Ectodermal cell (in vitro differentiated cells): ENCODE results near the gene ATP2B1.
"Not testable (repeated sequence)": the region's sequence is repeated elsewhere in the genome, so short reads cannot be mapped to it uniquely, and the experiment has no call there.

ENCODE experiments used
- H3K27ac ChIP-seq: 2 replicates; pipeline ENCODE4 v1.7.0; 2013; ENCODE audit warnings: mild to moderate bottlenecking, low read depth, low read length; ENCODE audit not compliant: insufficient read depth, poor library complexity, severe bottlenecking
- H3K27me3 ChIP-seq: 2 replicates; pipeline ENCODE4 v1.7.0; 2013; ENCODE audit warnings: mild to moderate bottlenecking, low read length; ENCODE audit not compliant: insufficient read depth, control insufficient read depth, poor library complexity, severe bottlenecking
- H3K36me3 ChIP-seq: one replicate; pipeline ENCODE4 v1.7.0; 2013; ENCODE audit warnings: low read length; ENCODE audit not compliant: control insufficient read depth, insufficient read depth
- H3K4me1 ChIP-seq: one replicate; pipeline ENCODE4 v1.7.0; 2013; ENCODE audit warnings: low read length; ENCODE audit not compliant: control insufficient read depth, insufficient read depth
- H3K4me3 ChIP-seq: 2 replicates; pipeline ENCODE4 v1.7.0; 2013; ENCODE audit warnings: low read depth, low read length, control low read depth; ENCODE audit not compliant: insufficient read depth
- H3K9me3 ChIP-seq: 2 replicates; pipeline ENCODE4 v1.7.0; 2013; ENCODE audit warnings: mild to moderate bottlenecking, low read length, moderate library complexity; ENCODE audit not compliant: control insufficient read depth
- WGBS, 2 experiments: methylation state at CpG; one replicate each; pipeline ENCODE4 v1.1.7; 2013; ENCODE audit warnings: missing lambda C conversion rate in 2 of 2; 5-methylcytosine and 5-hydroxymethylcytosine counted together

Gene ATP2B1

DNA sequence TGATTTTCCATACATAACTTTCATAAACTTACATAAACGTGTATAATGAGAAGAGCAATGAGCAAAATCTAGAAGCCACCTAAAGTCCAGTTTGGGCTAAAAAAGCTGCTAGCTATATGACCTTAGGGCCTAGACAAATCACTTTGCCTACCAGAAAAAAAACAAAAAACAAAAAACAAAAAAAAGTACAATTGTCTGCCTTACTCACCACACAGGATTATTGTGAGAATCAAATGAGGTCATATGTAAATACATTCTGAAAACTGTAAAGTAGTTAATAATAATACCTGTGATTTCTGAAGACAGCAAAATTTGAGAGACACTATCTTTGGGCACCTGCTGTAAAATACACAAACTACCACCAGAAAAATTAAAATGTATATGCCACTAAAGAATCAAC is 4.2 kb downstream of the ATP2B1 start:
- Histone ChIP-seq H3K36me3 (no peaks in the 10 kb centered on the region), H3K27ac (no peak overlapping the region), H3K4me1 (peaks cover 5% of the 10 kb centered on the region), H3K27me3 (no peaks in the 10 kb centered on the region), H3K4me3 (no peak overlapping the region), H3K9me3 (no peaks in the 10 kb centered on the region)
- WGBS, 2 experiments = 93 to 96% methylated on average over 1 of the region's 1 CpG

DNA sequence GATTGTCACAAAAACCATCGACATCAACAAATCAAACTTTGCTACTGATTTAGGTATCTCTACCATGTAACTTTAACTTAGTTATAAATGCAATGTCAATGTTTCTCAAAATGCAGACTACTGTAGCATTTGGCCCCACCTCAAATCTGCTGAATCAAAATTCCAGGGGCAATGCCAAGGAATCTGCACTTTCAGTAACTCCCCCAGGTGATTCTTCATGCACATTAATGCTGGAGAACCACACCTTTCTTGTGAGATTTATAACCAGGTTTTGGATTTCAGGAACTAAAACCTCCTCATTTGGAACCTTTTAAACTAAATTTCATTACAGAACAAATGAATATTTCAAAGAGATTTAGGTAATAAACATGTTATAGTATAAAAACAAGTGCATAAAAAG is 4.9 kb downstream of the ATP2B1 start:
- Histone ChIP-seq H3K4me1 (peaks cover 5% of the 10 kb centered on the region), H3K9me3 (no peaks in the 10 kb centered on the region), H3K27me3 (no peaks in the 10 kb centered on the region), H3K27ac (no peak overlapping the region), H3K36me3 (no peaks in the 10 kb centered on the region), H3K4me3 (no peak overlapping the region)
- 91 to 100% methylated on average over 1 of the region's 1 CpG for WGBS, 2 experiments

DNA sequence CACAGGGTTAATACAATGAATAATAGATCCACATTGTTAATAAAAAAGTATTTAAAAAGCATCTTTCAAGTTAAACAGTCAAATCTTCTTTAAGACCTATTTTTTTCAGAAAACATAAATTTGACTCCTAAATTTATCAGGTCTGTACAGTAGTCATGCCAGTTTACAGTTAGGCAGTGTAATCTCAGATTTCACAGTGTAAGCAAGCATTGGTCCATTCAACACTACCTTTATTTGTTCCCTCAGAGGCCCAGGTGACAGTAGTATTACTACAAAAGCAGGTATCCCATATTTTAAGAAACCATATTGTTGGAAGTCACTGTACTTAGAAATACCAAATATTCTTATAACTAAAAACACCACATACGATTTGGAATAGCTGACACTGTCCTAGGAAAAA is 6.1 kb downstream of the ATP2B1 start:
- H3K27ac ChIP-seq = no peak overlapping the region
- no CpG with 5 or more reads among the region's 1 CpG for WGBS, 2 experiments

DNA sequence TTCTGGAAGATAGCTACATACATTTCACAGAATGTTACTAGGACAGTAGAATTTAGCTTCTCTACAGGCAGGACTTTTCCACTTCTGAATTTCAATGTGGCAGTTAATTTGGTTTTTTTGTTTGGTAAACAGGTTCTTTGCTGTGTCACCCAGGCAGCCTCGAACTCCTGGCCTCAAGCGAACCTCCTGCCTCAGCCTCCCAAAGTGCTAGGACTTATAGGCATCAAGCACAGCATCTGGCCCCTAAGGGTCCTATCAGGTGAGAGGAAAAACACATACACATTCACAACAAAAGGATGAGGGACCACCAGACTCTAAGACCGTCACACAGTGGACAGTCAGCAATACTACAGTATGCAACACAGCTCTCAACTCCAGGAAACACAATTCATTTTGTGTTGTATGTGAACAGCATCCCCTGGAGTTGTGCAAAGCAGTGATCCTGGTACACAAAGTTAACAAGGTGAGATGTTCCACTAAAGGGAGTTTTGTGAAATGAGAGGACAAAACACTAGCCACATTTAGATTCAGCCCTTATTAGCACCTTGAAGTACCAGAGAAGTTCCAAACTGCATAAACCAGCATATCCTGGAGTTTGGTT is 6.9 kb downstream of the ATP2B1 start:
- WGBS, 2 experiments = 95 to 96% methylated on average over 3 of the region's 3 CpGs
- no peak overlapping the region for H3K4me3 ChIP-seq
- H3K4me1 ChIP-seq = peaks cover 5% of the 10 kb centered on the region
- H3K27ac ChIP-seq = no peak overlapping the region
- no peaks in the 10 kb centered on the region for H3K36me3 ChIP-seq
- no peaks in the 10 kb centered on the region for H3K27me3 ChIP-seq
- no peaks in the 10 kb centered on the region for H3K9me3 ChIP-seq

More for the DNA sequence above, 6.1 kb downstream of the ATP2B1 start:
- no peaks in the 10 kb centered on the region for H3K27me3 ChIP-seq
- no peaks in the 10 kb centered on the region for H3K36me3 ChIP-seq
- H3K4me1 ChIP-seq = peaks cover 5% of the 10 kb centered on the region
- no peaks in the 10 kb centered on the region for H3K9me3 ChIP-seq
- H3K4me3 ChIP-seq = no peak overlapping the region

DNA sequence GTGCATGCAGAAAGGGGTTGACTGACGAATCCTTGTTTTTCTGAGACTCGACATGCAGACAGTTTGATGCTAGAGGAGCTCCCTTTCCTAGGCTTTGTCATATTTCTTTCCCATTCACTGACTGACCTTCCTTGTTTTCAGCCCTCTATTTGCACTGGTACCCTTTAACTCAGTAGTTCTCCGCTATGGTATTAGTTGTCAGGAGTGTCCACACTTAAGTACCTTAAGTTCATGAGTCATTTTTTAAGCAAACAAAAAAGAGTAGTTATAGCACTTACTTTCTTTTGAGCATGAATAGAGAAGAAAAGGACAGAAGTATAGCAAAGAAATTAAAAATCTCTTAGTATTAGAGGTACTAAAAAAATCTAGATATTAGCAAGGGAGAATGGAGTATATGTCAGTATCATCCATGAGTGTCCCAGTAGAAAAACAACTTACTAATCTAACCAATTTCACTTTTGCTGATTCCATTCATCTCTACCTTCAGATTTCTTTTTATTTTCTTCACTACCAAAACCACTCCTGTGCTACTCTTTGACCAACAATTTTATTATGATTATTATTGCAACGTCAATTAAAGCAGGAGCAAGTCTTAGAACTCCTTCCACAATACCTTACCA is 8.3 kb downstream of the ATP2B1 start:
- Histone ChIP-seq H3K4me1 (peaks cover 5% of the 10 kb centered on the region), H3K27ac (no peak overlapping the region), H3K36me3 (no peaks in the 10 kb centered on the region), H3K4me3 (no peak overlapping the region), H3K9me3 (no peaks in the 10 kb centered on the region), H3K27me3 (no peaks in the 10 kb centered on the region)
- WGBS, 2 experiments = 80 to 97% methylated on average over 2 to 4 of the region's 4 CpGs

DNA sequence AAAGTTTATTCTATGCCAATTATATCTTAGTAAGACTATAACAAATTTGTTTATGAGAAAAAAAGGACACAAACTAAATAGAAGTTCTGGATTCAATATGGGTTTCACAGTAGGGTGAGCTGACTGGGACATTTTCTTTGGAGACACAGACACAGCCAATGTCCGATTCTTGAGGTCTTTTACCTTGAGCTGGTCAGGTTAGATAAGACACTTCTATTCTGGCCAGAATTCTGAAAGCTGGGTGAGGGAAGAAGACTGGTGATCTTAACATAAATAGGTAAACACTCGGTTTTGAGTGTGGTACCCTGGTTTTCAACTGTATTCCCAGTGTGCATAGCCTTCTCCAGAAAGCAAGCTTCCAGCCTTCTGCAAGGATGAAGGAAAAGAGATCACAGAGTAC is 10.0 kb downstream of the ATP2B1 start:
- Histone ChIP-seq H3K36me3 (no peaks in the 10 kb centered on the region), H3K4me1 (no peaks in the 10 kb centered on the region), H3K27me3 (no peaks in the 10 kb centered on the region), H3K27ac (no peak overlapping the region), H3K4me3 (no peak overlapping the region), H3K9me3 (no peaks in the 10 kb centered on the region)
- 91% methylated on average over 2 of the region's 2 CpGs for WGBS, 2 experiments

DNA sequence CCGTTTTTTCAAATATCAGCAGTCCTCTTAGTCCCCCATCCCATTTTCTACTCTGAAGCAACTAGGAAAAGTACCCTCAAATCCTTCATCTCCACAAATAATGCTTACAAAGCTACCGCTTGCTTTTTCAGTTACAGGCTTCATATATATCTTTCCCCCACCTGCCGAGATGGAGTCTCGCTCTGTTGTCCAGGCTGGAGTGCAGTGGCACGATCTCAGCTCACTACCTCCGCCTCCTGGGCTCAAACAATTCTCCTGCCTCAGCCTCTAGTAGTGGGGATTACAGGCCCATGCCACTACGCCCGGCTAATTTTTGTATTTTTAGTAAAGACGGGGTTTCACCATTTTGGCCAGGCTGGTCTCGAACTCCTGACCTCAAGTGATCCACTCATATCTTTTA is 10.9 kb downstream of the ATP2B1 start:
- H3K9me3 ChIP-seq, H3K4me1 ChIP-seq, H3K36me3 ChIP-seq, H3K27ac ChIP-seq, H3K27me3 ChIP-seq, H3K4me3 ChIP-seq: not testable (repeated sequence)
- WGBS, 2 experiments = 90 to 94% methylated on average over 10 of the region's 10 CpGs

DNA sequence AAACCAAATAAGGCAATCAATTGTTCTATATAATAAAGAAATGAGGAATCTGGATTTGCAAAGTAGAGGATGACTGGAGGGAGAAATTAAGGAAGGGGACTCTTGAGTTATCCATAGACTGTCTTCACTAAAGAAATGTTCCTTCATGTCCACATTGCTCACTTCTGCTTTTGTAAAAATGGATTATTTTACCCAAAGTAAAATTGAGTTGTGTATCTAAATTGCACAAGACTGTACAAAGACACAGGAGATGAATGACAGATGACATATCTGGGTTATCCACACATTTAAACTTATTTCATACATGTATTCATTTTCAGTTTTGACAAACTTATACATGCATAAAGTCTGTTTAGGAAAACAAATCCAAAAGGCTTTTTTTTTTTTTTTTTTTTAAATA is 11.3 kb downstream of the ATP2B1 start:
- Histone ChIP-seq H3K4me3 (no peak overlapping the region), H3K27me3 (no peaks in the 10 kb centered on the region), H3K27ac (no peak overlapping the region), H3K9me3 (no peaks in the 10 kb centered on the region), H3K36me3 (no peaks in the 10 kb centered on the region), H3K4me1 (no peaks in the 10 kb centered on the region)

DNA sequence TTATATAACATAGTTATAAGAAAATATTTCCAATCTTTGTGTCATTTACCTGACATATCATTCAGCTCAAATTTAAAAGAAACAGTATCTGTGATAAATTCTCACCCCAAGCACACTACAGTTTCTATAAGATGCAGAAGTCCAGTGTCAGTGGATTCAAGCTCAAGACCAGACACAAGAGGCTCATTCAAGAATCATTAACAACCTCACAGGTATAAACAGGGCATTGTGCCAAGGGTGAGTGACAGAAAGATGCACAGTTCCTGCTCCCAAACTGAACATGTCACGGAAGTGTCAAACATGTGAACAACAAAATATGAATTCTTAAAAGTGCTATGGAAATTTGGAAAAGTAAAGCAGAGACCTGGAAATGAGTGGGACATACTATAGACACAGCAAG is 12.8 kb downstream of the ATP2B1 start:
- Histone ChIP-seq H3K9me3 (no peaks in the 10 kb centered on the region), H3K4me1 (no peaks in the 10 kb centered on the region), H3K27ac (no peak overlapping the region), H3K4me3 (no peak overlapping the region), H3K36me3 (no peaks in the 10 kb centered on the region), H3K27me3 (no peaks in the 10 kb centered on the region)
- WGBS, 2 experiments = 88 to 100% methylated on average over 1 of the region's 1 CpG

DNA sequence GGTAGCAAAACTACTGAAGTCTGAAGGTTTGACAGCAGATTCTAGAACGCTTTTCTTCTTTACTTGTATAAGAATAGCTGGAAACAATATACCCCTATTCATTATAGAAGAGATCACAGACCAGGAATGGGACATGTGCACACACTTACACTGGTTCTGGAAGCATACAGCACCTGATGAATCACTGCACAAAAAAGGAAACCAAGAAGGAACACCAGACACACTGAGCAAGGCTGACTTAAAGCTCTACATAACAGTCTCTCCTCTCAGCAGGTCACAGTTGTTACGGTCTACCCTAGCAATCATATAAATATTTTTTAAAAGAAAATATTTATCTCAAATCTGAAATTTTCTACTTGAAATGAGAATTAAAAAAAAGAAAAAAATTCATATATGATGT is 13.5 kb downstream of the ATP2B1 start:
- Histone ChIP-seq H3K27ac (no peak overlapping the region), H3K4me3 (no peak overlapping the region), H3K27me3 (no peaks in the 10 kb centered on the region), H3K9me3 (no peaks in the 10 kb centered on the region), H3K4me1 (no peaks in the 10 kb centered on the region), H3K36me3 (no peaks in the 10 kb centered on the region)
- 89 to 100% methylated on average over 1 to 2 of the region's 2 CpGs for WGBS, 2 experiments

DNA sequence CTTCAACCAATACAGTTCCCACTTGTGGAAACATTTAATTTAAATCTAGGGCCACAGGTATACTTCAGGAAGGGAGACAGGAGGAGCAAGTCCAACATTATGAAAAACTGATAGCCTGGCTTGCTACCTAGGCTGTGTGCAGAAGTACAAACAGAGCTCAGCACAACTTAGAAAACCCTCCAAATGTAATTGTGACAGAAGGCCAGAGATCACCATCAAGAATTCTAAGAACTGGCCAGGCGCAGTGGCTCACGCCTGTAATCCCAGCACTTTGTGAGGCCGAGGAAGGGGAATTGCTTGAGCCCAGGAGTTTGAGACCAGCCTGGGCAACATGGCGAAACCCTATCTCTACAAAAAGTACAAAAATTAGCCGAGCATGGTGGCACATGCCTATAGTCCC is 14.1 kb downstream of the ATP2B1 start:
- Histone ChIP-seq H3K27ac (no peak overlapping the region), H3K27me3 (no peaks in the 10 kb centered on the region), H3K4me3 (no peak overlapping the region), H3K36me3 (no peaks in the 10 kb centered on the region), H3K4me1 (no peaks in the 10 kb centered on the region), H3K9me3 (no peaks in the 10 kb centered on the region)
- 94 to 95% methylated on average over 5 of the region's 5 CpGs for WGBS, 2 experiments
